H9 (cell line): Measurements from ENCODE around the gene PCARE. TPM values are rescaled to one million over a fixed set of nuclear protein-coding genes. Genes with fewer than 3 reads are reported as not detected.

ENCODE experiments used
- DNase-seq: peaks from one replicate; pipeline ENCODE4 v3.0.0-alpha.2; 2017
- H2AFZ ChIP-seq: one replicate; pipeline ENCODE4 v1.6.1; 2013; ENCODE audit warnings: mild to moderate bottlenecking, low read length, control low read depth, moderate library complexity
- H2AK5ac ChIP-seq: 2 replicates; pipeline ENCODE4 v1.6.1; 2013; ENCODE audit warnings: low read length, control low read depth, mixed read lengths; ENCODE audit not compliant: insufficient read length
- H2BK120ac ChIP-seq: one replicate; pipeline ENCODE4 v1.6.1; 2013; ENCODE audit warnings: low read depth, mild to moderate bottlenecking, low read length, control low read depth, inconsistent platforms; ENCODE audit not compliant: poor library complexity, severe bottlenecking
- H2BK12ac ChIP-seq: 2 replicates; pipeline ENCODE4 v1.6.1; 2013; ENCODE audit warnings: low read length, control low read depth, mixed read lengths, low read depth; ENCODE audit not compliant: insufficient read length
- H2BK15ac ChIP-seq: 2 replicates; pipeline ENCODE4 v1.6.1; 2013; ENCODE audit warnings: low read depth, low read length, control low read depth
- H2BK20ac ChIP-seq: one replicate; pipeline ENCODE4 v1.6.1; 2013; ENCODE audit warnings: low read depth, mild to moderate bottlenecking, low read length, control low read depth, inconsistent platforms; ENCODE audit not compliant: poor library complexity, severe bottlenecking
- H2BK5ac ChIP-seq: 2 replicates; pipeline ENCODE4 v1.6.1; 2013; ENCODE audit warnings: low read length, control low read depth, mixed read lengths; ENCODE audit not compliant: insufficient read length
- H3K14ac ChIP-seq: 2 replicates; pipeline ENCODE4 v1.6.1; 2013; ENCODE audit warnings: low read length, control low read depth; ENCODE audit not compliant: insufficient read depth
- H3K18ac ChIP-seq: 2 replicates; pipeline ENCODE4 v1.6.1; 2013; ENCODE audit warnings: low read depth, mild to moderate bottlenecking, mixed read lengths, low read length, control low read depth; ENCODE audit not compliant: insufficient read length
- H3K23ac ChIP-seq: 2 replicates; pipeline ENCODE4 v1.6.1; 2013; ENCODE audit warnings: low read length, control low read depth, mixed read lengths, low read depth; ENCODE audit not compliant: insufficient read length
- H3K23me2 ChIP-seq: 2 replicates; pipeline ENCODE4 v1.6.1; 2013; ENCODE audit warnings: low read depth, mild to moderate bottlenecking, mixed read lengths, low read length, control low read depth; ENCODE audit not compliant: insufficient read length, poor library complexity, severe bottlenecking
- H3K27ac ChIP-seq: 2 replicates; pipeline ENCODE4 v1.5.1; 2013; ENCODE audit warnings: low read length, control low read depth, mixed read lengths, low read depth; ENCODE audit not compliant: insufficient read length
- H3K27me3 ChIP-seq: 2 replicates; pipeline ENCODE4 v1.6.1; 2013; ENCODE audit warnings: low read length, control low read depth, inconsistent platforms; ENCODE audit not compliant: insufficient read depth
- H3K4ac ChIP-seq: 2 replicates; pipeline ENCODE4 v1.6.1; 2013; ENCODE audit warnings: low read depth, mild to moderate bottlenecking, control low read depth, inconsistent platforms, low read length, moderate library complexity
- H3K4me1 ChIP-seq: 2 replicates; pipeline ENCODE4 v1.6.1; 2013; ENCODE audit warnings: low read length, control low read depth, inconsistent platforms; ENCODE audit not compliant: insufficient read depth
- H3K4me2 ChIP-seq: 2 replicates; pipeline ENCODE4 v1.6.1; 2013; ENCODE audit warnings: low read length, control low read depth, mixed read lengths; ENCODE audit not compliant: insufficient read length, insufficient read depth
- H3K56ac ChIP-seq: 2 replicates; pipeline ENCODE4 v1.6.1; 2013; ENCODE audit warnings: low read depth, mild to moderate bottlenecking, mixed read lengths, low read length, control low read depth; ENCODE audit not compliant: insufficient read length
- H3K79me1 ChIP-seq: 2 replicates; pipeline ENCODE4 v1.6.1; 2013; ENCODE audit warnings: low read depth, mild to moderate bottlenecking, moderate library complexity, low read length, control low read depth, inconsistent platforms; ENCODE audit not compliant: insufficient read depth, poor library complexity, severe bottlenecking
- H3K79me2 ChIP-seq: 2 replicates; pipeline ENCODE4 v1.6.1; 2013; ENCODE audit warnings: low read length, control low read depth, inconsistent platforms; ENCODE audit not compliant: insufficient read depth
- H3K9ac ChIP-seq: 2 replicates; pipeline ENCODE4 v1.6.1; 2013; ENCODE audit warnings: low read length, control low read depth, mixed read lengths; ENCODE audit not compliant: insufficient read length; ENCODE audit errors: extremely low read depth
- H3K9me3 ChIP-seq: one replicate; pipeline ENCODE4 v1.6.1; 2013; ENCODE audit warnings: low read depth, low read length, inconsistent platforms; ENCODE audit not compliant: control insufficient read depth
- H3T11ph ChIP-seq: one replicate; pipeline ENCODE4 v1.6.1; 2013; ENCODE audit warnings: mild to moderate bottlenecking, low read length, control low read depth, inconsistent platforms
- H4K20me1 ChIP-seq: one replicate; pipeline ENCODE4 v1.6.1; 2013; ENCODE audit not compliant: control insufficient read depth, insufficient read length, insufficient read depth
- H4K5ac ChIP-seq: 2 replicates; pipeline ENCODE4 v1.6.1; 2013; ENCODE audit warnings: low read depth, mild to moderate bottlenecking, mixed read lengths, low read length, control low read depth; ENCODE audit not compliant: insufficient read length
- H4K8ac ChIP-seq: replicated peaks from 2 replicates; pipeline ENCODE4 v1.6.1; 2013; ENCODE audit warnings: low read length, control low read depth, mixed read lengths, low read depth; ENCODE audit not compliant: insufficient read length
- H4K91ac ChIP-seq: 2 replicates; pipeline ENCODE4 v1.6.1; 2013; ENCODE audit warnings: low read depth, mild to moderate bottlenecking, moderate library complexity, mixed read lengths, low read length, control low read depth; ENCODE audit not compliant: insufficient read length
- H3K27ac Mint-ChIP-seq, 3 experiments: 2 replicates in 2 of 3; 3 replicates in 1 of 3; pipeline ENCODE4 v1.8.0; 2020 to 2021; ENCODE audit warnings: mixed read lengths in 3 of 3, mild to moderate bottlenecking in 1 of 3, moderate library complexity in 1 of 3
- H3K27me3 Mint-ChIP-seq: 2 replicates; pipeline ENCODE4 v1.8.0; 2021; ENCODE audit warnings: low read depth, mild to moderate bottlenecking, moderate library complexity, mixed read lengths
- H3K36me3 Mint-ChIP-seq, 3 experiments: 2 replicates in 2 of 3; 3 replicates in 1 of 3; pipeline ENCODE4 v1.8.0; 2020 to 2021; ENCODE audit warnings: low read depth in 3 of 3, mixed read lengths in 3 of 3; ENCODE audit not compliant: insufficient read depth in 1 of 3
- H3K4me1 Mint-ChIP-seq, 2 experiments: 2 replicates each; pipeline ENCODE4 v1.8.0; 2020; ENCODE audit warnings: mixed read lengths in 2 of 2
- H3K4me3 Mint-ChIP-seq, 2 experiments: 2 replicates in 1 of 2; 3 replicates in 1 of 2; pipeline ENCODE4 v1.8.0; 2020 to 2021; ENCODE audit warnings: mild to moderate bottlenecking in 2 of 2, mixed read lengths in 2 of 2, moderate library complexity in 1 of 2
- H3K9me3 Mint-ChIP-seq, 2 experiments: 2 replicates in 1 of 2; 3 replicates in 1 of 2; pipeline ENCODE4 v1.8.0; 2020; ENCODE audit warnings: mild to moderate bottlenecking in 2 of 2, mixed read lengths in 2 of 2, moderate library complexity in 1 of 2
- WGBS: extraction: QIAGEN DNeasy Blood & Tissue Kit; methylation state at CpG from one replicate; pipeline ENCODE4 v1.1.7; 2013; ENCODE audit warnings: missing lambda C conversion rate, low lambda C conversion rate, mixed read lengths; ENCODE audit not compliant: insufficient read length; ENCODE audit errors: extremely low coverage; 5-methylcytosine and 5-hydroxymethylcytosine counted together
- total RNA-seq: library from RNA; stranded (reverse); gene quantifications from 2 replicates; pipeline ENCODE4 v1.2.1, GENCODE V29; 2021
- TF ChIP-seq, protein P1 (sequence below): fragments of 200-600 bp; sonication (generic); conservative IDR thresholded peaks from 3 replicates; pipeline ENCODE4 v1.8.0; 2021; ENCODE audit warnings: antibody characterized with exemption, mild to moderate bottlenecking

The PCARE gene
- total RNA-seq, 1 experiment from 2014 or later: not detected

GRCh38 chr2:29017716-29018435 lies 56.4 kb downstream of the PCARE start:
- Histone ChIP-seq H2BK20ac (no peak overlapping the region), H3K14ac (no peak overlapping the region), H3K27ac (no peak overlapping the region), H3K23ac (no peak overlapping the region), H3K4ac (no peak overlapping the region), H4K20me1 (no peaks in the 10 kb centered on the region), H3K56ac (no peak overlapping the region), H2BK5ac (no peak overlapping the region), H3K23me2 (no peaks in the 10 kb centered on the region), H3K4me1 (no peaks in the 10 kb centered on the region), H4K91ac (no peak overlapping the region), H3K79me2 (no peaks in the 10 kb centered on the region), H3K18ac (no peak overlapping the region), H3K4me2 (no peak overlapping the region), H3K9me3 (no peaks in the 10 kb centered on the region), H2BK15ac (no peak overlapping the region), H2AFZ (no peak overlapping the region), H2BK120ac (no peak overlapping the region), H2AK5ac (no peak overlapping the region), H3T11ph (no peak overlapping the region), H3K79me1 (no peaks in the 10 kb centered on the region), H4K8ac (no peak overlapping the region), H3K9ac (no peak overlapping the region), H4K5ac (no peak overlapping the region), H3K27me3 (no peaks in the 10 kb centered on the region), H2BK12ac (no peak overlapping the region)
- Mint-ChIP-seq H3K27ac (no peak overlapping the region; a peak in 1 of 7 replicates), H3K36me3 (no peaks in the 10 kb centered on the region), H3K4me1 (peaks cover 11 to 20% of the 10 kb centered on the region in 2 experiments), H3K4me3 (no peak overlapping the region), H3K9me3 (0 out of 5 replicates have a peak, but pooled peaks cover 0 to 3% of the 10 kb centered on the region in 2 experiments), H3K27me3 (peaks cover 2% of the 10 kb centered on the region)
- TF ChIP-seq, protein P1, sequence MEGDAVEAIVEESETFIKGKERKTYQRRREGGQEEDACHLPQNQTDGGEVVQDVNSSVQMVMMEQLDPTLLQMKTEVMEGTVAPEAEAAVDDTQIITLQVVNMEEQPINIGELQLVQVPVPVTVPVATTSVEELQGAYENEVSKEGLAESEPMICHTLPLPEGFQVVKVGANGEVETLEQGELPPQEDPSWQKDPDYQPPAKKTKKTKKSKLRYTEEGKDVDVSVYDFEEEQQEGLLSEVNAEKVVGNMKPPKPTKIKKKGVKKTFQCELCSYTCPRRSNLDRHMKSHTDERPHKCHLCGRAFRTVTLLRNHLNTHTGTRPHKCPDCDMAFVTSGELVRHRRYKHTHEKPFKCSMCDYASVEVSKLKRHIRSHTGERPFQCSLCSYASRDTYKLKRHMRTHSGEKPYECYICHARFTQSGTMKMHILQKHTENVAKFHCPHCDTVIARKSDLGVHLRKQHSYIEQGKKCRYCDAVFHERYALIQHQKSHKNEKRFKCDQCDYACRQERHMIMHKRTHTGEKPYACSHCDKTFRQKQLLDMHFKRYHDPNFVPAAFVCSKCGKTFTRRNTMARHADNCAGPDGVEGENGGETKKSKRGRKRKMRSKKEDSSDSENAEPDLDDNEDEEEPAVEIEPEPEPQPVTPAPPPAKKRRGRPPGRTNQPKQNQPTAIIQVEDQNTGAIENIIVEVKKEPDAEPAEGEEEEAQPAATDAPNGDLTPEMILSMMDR: no peak
- WGBS: no CpG with 5 or more reads among the region's 19 CpGs
- DNase-seq: no peak
